K562 (cell line): ENCODE results near the gene VPS11. TPM values are rescaled to one million over a fixed set of nuclear protein-coding genes. Genes with fewer than 3 reads are reported as not detected.
A peak's percentile ranks its signal among the peaks of the same experiment; 100 is the strongest.

Experiments used
- ELF2 ChIP-seq: fragments of 250-450 bp; sonication (Bioruptor Pico); IDR thresholded peaks from 2 replicates; pipeline ENCODE4 v1.5.0; 2021; ENCODE audit warnings: mild to moderate bottlenecking
- HNRNPL ChIP-seq: fragments of 200-400 bp; formaldehyde crosslinking; IDR thresholded peaks from 2 replicates; pipeline ENCODE4 v1.6.1; 2017; ENCODE audit warnings: low read depth, mild to moderate bottlenecking, low read length
- MEIS2 ChIP-seq: fragments of 450-650 bp; IDR thresholded peaks from 2 replicates; pipeline ENCODE4 v1.6.1; 2014; ENCODE audit warnings: mild to moderate bottlenecking; ENCODE audit not compliant: partially characterized antibody
- NR3C1 ChIP-seq: sonication (generic); formaldehyde crosslinking; IDR thresholded peaks from 2 replicates; pipeline ENCODE4 v1.8.1; 2022; ENCODE audit warnings: missing genetic modification reagents
- PRPF4 ChIP-seq: fragments of 200-400 bp; formaldehyde crosslinking; IDR thresholded peaks from one replicate; pipeline ENCODE4 v1.6.1; 2017; ENCODE audit warnings: low read length, low read depth, mild to moderate bottlenecking; ENCODE audit not compliant: insufficient read depth, poor library complexity, severe bottlenecking
- PTTG1 ChIP-seq: fragments of 450-650 bp; IDR thresholded peaks from 2 replicates; pipeline ENCODE4 v1.6.1; 2016; ENCODE audit warnings: low read depth, mild to moderate bottlenecking, missing genetic modification characterization, missing compliant biosample characterization
- RBM22 ChIP-seq: fragments of 200-400 bp; formaldehyde crosslinking; IDR thresholded peaks from 2 replicates; pipeline ENCODE4 v1.6.1; 2018; ENCODE audit warnings: low read length, low read depth; ENCODE audit not compliant: poor library complexity, severe bottlenecking
- SMARCA4 ChIP-seq: fragments of 450-650 bp; IDR thresholded peaks from 2 replicates; pipeline ENCODE4 v1.6.1; 2016
- TCF7L2 ChIP-seq: fragments of 150-350 bp; IDR thresholded peaks from 2 replicates; pipeline ENCODE4 v1.6.1; 2016; ENCODE audit warnings: low read depth, mild to moderate bottlenecking, low read length, moderate library complexity
- THRAP3 ChIP-seq: fragments of 450-650 bp; IDR thresholded peaks from 2 replicates; pipeline ENCODE4 v1.6.1; 2016; ENCODE audit warnings: mild to moderate bottlenecking, inconsistent platforms, borderline replicate concordance
- ZNF23 ChIP-seq: fragments of 250-450 bp; sonication (Bioruptor Pico); IDR thresholded peaks from 2 replicates; pipeline ENCODE4 v1.4.0; 2020; ENCODE audit warnings: mild to moderate bottlenecking
- polyA plus RNA-seq, 8 experiments: library from polyadenylated mRNA; depleted of rRNA in 4 of 8; stranded (reverse) in 5 of 8; unstranded in 3 of 8; fragments of >200 nt; fragmentation: Nextera tagmentation in 2 of 8; fragmentation: Illumina TruSeq in 1 of 8; extraction: Ambion mirVana in 2 of 8; extraction: Trizol in 1 of 8; gene quantifications; 2 replicates each; pipeline versions ENCODE4 v1.2.1 to v1.2.3, GENCODE V29; 2011 to 2014; ENCODE audit warnings: inconsistent platforms in 1 of 8, missing spikeins in 1 of 8
- total RNA-seq, 7 experiments: library from RNA; depleted of rRNA in 6 of 7; stranded (reverse); fragments of >200 nt in 6 of 7; fragmentation: Illumina TruSeq in 2 of 7; extraction: Trizol in 2 of 7; gene quantifications; 2 replicates each; pipeline versions ENCODE4 v1.2.1 to v1.2.3, GENCODE V29; 2011 to 2021; ENCODE audit warnings: low replicate concordance in 1 of 7
- TF ChIP-seq, protein P1 (sequence below): fragments of 450-650 bp; IDR thresholded peaks from 2 replicates; pipeline ENCODE4 v1.6.1; 2016; ENCODE audit warnings: low read depth
- TF ChIP-seq, protein P2 (sequence below): sonication (generic); formaldehyde crosslinking; IDR thresholded peaks from 2 replicates; pipeline ENCODE4 v1.8.1; 2023; ENCODE audit warnings: missing genetic modification reagents, mild to moderate bottlenecking, borderline replicate concordance

The VPS11 gene
- total and polyA plus RNA-seq, 9 of the 15 experiments (the other 6 are each of a cell fraction or from before 2014, with no cell fraction given), result 14.1 to 35.5 (median 27.5) TPM

DNA sequence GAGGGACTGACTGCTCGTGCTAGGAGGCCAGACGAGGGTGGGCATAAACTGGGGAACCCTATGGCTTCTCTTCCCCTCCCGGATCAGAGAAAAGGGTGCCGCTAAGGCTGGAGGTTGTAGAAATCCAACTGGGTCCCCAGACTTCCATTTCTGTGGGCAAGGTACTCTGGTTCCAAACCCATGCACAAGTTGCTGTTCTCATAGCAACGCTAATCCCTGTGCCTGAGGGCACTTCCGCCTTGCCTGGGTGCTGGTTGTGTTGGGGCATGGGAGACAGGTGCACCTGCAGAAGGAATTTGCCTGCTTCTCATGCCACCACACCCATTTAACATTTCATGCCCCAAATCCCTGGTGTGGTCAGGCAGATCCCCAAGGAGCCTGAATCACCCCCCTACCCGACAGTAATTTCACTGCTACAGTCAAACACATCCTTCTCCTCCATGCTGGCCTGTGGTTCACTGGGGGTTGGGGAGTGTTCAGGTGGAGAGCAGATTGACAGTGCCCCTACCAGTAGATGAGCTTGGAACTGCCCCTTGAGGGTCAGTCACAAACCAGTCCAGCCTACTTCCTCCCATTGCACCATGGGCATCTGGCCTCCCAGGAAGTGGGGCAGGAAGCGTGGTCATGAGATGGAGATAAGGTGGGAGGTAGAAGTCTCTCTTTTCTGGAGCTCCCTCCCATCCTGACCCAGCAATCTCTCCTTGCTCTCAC, 40.7 kb downstream of the VPS11 start (continued):
- TF ChIP-seq, protein P1, sequence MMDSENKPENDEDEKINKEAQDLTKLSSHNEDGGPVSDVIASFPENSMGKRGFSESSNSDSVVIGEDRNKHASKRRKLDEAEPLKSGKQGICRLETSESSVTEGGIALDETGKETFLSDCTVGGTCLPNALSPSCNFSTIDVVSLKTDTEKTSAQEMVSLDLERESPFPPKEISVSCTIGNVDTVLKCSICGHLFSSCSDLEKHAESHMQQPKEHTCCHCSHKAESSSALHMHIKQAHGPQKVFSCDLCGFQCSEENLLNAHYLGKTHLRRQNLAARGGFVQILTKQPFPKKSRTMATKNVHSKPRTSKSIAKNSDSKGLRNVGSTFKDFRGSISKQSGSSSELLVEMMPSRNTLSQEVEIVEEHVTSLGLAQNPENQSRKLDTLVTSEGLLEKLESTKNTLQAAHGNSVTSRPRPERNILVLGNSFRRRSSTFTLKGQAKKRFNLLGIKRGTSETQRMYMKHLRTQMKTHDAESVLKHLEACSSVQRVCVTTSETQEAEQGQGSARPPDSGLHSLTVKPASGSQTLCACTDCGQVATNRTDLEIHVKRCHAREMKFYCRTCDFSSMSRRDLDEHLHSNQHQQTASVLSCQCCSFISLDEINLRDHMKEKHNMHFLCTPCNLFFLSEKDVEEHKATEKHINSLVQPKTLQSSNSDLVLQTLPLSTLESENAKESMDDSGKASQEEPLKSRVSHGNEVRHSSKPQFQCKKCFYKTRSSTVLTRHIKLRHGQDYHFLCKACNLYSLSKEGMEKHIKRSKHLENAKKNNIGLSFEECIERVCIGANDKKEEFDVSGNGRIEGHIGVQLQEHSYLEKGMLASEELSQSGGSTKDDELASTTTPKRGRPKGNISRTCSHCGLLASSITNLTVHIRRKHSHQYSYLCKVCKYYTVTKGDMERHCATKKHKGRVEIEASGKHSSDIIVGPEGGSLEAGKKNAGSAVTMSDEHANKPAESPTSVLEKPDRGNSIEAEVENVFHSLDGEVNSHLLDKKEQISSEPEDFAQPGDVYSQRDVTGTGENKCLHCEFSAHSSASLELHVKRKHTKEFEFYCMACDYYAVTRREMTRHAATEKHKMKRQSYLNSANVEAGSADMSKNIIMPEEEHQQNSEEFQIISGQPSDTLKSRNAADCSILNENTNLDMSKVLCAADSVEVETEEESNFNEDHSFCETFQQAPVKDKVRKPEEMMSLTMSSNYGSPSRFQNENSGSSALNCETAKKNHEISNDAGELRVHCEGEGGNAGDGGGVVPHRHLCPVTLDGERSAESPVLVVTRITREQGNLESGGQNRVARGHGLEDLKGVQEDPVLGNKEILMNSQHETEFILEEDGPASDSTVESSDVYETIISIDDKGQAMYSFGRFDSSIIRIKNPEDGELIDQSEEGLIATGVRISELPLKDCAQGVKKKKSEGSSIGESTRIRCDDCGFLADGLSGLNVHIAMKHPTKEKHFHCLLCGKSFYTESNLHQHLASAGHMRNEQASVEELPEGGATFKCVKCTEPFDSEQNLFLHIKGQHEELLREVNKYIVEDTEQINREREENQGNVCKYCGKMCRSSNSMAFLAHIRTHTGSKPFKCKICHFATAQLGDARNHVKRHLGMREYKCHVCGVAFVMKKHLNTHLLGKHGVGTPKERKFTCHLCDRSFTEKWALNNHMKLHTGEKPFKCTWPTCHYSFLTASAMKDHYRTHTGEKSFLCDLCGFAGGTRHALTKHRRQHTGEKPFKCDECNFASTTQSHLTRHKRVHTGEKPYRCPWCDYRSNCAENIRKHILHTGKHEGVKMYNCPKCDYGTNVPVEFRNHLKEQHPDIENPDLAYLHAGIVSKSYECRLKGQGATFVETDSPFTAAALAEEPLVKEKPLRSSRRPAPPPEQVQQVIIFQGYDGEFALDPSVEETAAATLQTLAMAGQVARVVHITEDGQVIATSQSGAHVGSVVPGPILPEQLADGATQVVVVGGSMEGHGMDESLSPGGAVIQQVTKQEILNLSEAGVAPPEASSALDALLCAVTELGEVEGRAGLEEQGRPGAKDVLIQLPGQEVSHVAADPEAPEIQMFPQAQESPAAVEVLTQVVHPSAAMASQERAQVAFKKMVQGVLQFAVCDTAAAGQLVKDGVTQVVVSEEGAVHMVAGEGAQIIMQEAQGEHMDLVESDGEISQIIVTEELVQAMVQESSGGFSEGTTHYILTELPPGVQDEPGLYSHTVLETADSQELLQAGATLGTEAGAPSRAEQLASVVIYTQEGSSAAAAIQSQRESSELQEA, result no peak
- TF ChIP-seq HNRNPL (no peak), TCF7L2 (no peak), THRAP3 (no peak), RBM22 (no peak), PRPF4 (no peak), SMARCA4 (0 out of 2 replicates have a peak, but pooled peaks have one; percentile 35), NR3C1 (CRISPR knock-in tag) (no peak), PTTG1 (tag) (no peak), MEIS2 (peak; percentile 15), ELF2 (CRISPR knock-in tag) (peak; percentile 63; the same call in 1 of the 2 replicates), ZNF23 (CRISPR knock-in tag) (no peak)
- TF ChIP-seq, protein P2, sequence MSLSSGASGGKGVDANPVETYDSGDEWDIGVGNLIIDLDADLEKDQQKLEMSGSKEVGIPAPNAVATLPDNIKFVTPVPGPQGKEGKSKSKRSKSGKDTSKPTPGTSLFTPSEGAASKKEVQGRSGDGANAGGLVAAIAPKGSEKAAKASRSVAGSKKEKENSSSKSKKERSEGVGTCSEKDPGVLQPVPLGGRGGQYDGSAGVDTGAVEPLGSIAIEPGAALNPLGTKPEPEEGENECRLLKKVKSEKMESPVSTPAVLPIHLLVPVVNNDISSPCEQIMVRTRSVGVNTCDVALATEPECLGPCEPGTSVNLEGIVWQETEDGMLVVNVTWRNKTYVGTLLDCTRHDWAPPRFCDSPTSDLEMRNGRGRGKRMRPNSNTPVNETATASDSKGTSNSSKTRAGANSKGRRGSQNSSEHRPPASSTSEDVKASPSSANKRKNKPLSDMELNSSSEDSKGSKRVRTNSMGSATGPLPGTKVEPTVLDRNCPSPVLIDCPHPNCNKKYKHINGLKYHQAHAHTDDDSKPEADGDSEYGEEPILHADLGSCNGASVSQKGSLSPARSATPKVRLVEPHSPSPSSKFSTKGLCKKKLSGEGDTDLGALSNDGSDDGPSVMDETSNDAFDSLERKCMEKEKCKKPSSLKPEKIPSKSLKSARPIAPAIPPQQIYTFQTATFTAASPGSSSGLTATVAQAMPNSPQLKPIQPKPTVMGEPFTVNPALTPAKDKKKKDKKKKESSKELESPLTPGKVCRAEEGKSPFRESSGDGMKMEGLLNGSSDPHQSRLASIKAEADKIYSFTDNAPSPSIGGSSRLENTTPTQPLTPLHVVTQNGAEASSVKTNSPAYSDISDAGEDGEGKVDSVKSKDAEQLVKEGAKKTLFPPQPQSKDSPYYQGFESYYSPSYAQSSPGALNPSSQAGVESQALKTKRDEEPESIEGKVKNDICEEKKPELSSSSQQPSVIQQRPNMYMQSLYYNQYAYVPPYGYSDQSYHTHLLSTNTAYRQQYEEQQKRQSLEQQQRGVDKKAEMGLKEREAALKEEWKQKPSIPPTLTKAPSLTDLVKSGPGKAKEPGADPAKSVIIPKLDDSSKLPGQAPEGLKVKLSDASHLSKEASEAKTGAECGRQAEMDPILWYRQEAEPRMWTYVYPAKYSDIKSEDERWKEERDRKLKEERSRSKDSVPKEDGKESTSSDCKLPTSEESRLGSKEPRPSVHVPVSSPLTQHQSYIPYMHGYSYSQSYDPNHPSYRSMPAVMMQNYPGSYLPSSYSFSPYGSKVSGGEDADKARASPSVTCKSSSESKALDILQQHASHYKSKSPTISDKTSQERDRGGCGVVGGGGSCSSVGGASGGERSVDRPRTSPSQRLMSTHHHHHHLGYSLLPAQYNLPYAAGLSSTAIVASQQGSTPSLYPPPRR (CRISPR knock-in tag), result no peak
